Measurements from ENCODE around the gene TEP1.

GRCh38 chr14:20428802-20429201 lies 15.5 kb upstream of the TEP1 start:
- TF ChIP-seq CTCF (IDR thresholded peaks at IDR 0.05; ENCODE audit: insufficient read depth, low read length) (no peak), GABPA (IDR thresholded peaks at IDR 0.05; ENCODE audit: low read depth) (no peak), REST (IDR thresholded peaks at IDR 0.05; ENCODE audit: insufficient replicate concordance, low read depth) (no peak), SPI1 (IDR thresholded peaks at IDR 0.05; ENCODE audit: borderline replicate concordance, low read depth) (no peak)

Data from HL-60 (cell line).